GM03348 (cell line): ENCODE measurements around the gene DNER.
"Not testable (repeated sequence)": the region's sequence is repeated elsewhere in the genome, so short reads cannot be mapped to it uniquely, and the experiment has no call there.

Experiments
- DNase-seq: peaks from one replicate; pipeline ENCODE4 v3.0.0; 2012; ENCODE audit warnings: low spot score

DNER gene

GRCh38 chr2:229714736-229715541 is 584 bp upstream of the DNER start:
- peak; percentile 91 for DNase-seq

- DNase-seq: peak; percentile 16
These were observed 830 bp downstream of the DNER start for GRCh38 chr2:229713371-229714079.

GRCh38 chr2:229712136-229712535 is 2.2 kb downstream of the DNER start:
- no peak for DNase-seq

DNA sequence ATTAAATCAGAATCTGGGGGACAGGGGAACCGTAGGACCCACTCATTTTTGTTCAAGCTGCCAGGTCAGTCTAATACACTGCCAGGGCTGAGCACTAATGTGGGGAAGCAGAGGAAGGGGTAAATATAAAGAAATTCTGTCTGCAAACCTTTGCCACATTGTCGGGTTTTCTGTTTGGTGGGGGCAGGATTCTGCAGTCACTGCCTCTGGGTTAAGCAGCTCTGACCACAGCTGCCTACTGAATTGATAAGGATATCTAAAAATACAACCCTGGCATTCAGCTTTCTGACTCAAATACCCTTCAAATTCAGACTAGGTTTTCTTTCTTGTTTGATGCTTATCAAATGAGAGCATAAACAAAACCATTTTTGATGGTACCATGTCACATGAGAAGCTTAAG is 6.0 kb downstream of the DNER start:
- no peak for DNase-seq

DNA sequence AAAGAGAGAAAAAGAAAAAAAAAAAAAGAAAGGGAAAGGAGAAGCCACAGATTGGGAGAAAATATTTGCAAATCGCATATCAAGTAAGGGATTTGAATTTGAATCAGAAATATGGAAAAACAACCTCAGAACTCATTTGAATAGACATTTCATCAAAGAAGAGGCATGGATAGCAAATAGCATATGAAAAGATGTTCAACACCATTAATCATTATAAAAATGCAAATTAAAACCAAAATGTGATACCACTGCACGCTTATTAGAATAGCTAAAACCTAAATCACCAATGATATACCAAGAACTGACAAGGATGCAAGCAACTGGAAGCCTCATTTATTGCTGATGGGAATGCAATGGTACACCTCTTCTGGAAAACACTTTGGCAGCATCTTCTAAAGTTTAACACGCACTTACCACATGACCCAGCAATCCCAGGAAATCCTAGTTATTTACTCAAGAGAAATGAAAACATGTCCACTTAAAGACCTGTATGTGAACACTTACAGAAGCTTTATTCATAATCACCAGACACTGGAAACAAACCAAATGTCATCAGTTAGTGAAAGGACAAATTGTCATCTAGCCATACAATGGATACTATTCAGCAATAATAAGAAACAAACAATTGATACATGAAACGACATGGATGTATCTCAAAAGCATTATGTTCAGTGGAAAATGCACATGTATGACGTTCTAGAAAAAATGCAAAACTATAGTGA is 10.3 kb downstream of the DNER start:
- DNase-seq: no peak

GRCh38 chr2:229701716-229702115 is 12.6 kb downstream of the DNER start:
- no peak for DNase-seq

GRCh38 chr2:229701062-229701461 is 13.3 kb downstream of the DNER start:
- DNase-seq: no peak

DNA sequence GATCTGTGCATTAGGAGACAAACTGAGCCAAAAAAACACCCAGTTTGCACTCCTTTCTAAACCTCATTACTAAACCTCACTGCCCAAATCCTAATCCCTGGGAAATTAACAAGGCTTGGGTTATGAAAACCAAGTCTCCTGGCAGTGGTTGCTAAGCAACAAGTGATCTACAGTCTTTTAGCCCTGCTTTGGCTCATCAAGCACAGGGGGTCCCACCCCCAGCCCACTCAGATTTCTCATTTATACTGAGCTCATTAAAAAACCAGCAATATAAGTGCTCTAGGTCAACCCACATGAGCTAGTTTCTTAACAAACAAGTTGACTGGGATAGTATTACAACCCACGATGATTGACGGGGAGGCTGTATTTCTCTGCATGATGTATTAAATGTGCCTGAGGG is 18.4 kb downstream of the DNER start:
- no peak for DNase-seq

- DNase-seq: not testable (repeated sequence)
These were observed 20.5 kb downstream of the DNER start for GRCh38 chr2:229693845-229694244.

GRCh38 chr2:229691631-229692030 is 22.7 kb downstream of the DNER start:
- DNase-seq: no peak

DNA sequence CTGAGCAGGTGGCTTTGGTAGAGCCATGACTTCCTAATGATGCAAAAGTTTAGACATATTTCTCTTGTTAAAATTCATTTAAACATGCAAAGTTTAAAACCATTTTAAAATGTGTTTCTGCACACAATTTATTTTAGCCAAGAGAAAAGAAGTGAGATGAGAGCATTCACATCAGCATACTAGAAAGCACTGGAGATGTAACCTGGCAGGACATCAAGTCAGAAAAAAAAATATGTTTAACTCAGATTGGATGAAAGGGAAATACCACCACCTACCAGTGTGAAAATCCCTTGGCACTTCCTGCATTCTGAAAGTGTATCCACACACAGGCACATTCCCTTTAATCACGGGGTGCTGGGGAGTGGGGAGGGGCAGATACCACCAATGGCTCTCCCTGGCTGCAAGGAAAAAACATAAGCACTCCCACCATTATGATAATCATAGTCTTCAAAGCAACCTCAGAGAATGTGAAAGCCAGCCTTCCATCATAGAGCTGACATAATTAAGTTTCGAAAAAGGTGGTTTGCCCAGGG is 25.0 kb downstream of the DNER start:
- no peak for DNase-seq

GRCh38 chr2:229688141-229688540 is 26.2 kb downstream of the DNER start:
- DNase-seq: no peak

DNA sequence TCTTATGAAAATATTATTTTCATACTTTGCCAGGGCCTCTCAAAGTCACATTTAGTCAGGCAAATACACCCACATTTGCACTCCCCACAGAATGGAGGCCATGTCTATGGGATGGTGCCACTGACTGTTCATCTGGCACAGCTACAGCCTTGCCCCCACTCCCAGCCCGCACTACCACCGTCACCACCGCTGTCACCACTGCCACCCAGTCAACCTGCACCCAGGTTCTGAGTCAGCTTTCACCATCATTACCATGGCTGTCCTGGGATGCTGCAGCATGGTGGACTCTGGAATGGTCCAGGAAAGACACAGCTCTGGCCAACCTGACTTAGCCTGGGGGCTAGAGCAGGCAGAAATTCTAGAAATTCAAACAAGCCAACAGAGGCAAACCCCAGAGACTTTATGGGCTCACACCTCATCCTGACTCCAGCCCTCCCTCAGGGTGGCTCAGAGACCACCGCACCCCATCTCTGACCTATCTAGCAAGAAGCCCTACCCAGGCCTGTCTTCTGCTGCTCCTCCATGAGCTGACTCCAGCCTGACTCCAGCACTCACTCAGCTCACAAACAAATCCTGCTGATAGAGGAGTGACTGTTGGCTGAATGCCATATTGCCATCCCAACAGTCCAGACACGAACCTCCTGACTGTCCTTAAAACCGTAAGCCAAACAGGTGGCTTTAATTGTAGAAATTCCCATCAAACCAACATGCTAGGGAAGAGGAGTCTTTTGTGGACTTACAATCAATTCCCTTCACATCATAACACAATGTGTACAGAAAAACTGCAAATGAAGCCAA is 28.0 kb downstream of the DNER start:
- no peak for DNase-seq

DNA sequence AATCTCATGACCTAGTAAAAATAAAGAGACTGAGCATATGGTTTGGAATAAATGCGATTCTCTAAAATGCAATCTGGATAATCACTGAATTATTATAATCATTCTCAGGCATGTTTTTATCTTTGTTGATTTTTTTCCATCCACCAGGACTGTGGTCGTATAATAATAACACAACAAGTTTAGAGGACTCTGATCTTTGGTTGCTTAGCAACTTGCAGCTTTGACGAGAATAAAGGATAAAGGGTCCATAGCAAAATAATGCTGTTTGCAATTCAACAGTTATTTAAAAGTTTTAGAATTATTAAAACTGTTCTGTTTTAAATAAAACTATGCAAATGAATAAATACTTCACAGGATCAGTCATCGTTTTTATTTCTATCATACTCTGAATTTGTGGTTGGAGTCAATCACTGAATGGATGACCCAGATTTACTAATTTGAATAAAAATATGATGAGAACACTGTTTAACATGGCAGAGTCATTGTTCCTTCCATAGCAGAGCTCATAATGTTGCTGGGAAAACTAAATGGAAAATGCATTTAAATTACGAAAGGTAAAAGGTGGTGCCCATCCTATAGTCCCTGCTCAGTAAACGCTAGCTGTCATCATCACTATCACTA is 29.3 kb downstream of the DNER start:
- DNase-seq: no peak

DNA sequence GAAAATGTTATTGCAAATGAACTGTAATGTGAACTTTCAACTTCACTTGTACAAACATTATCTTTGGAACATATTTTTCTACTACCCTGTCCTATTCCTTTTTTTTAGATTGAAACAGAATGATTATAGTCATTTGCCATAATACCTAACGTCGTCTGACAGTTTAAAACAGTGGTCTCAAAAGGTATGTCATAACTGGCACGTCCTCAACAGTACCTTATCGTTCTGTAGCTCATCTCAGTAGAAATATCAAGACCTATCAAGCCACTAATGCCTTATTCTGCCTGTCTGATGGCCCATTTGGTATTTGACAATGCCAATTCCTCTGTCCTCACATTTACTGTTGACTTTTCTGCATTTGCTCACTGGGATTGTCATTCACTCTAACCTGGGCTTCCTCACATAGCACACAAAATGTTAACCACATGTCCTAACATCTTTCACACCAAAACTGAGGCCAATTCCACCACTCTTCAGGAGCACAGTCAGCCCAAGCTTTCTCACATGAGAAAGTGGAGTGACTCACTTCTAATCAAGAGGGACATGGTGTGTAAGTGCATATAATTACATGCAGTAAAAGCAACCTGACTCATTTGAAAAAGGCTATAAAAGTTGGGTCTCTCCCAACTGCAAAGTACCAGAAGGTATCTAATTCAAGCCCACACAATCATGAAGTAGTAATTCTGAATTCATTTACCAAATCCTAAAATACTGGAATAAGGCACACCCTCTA is 34.8 kb downstream of the DNER start:
- DNase-seq: no peak

- DNase-seq: no peak
These were observed 38.8 kb downstream of the DNER start for GRCh38 chr2:229675569-229675968.

- no peak for DNase-seq
These were observed 39.4 kb downstream of the DNER start for GRCh38 chr2:229674830-229675530.

GRCh38 chr2:229673676-229674075 is 40.7 kb downstream of the DNER start:
- DNase-seq: no peak

- DNase-seq: no peak
These were observed 42.3 kb downstream of the DNER start for GRCh38 chr2:229672021-229672420.

DNA sequence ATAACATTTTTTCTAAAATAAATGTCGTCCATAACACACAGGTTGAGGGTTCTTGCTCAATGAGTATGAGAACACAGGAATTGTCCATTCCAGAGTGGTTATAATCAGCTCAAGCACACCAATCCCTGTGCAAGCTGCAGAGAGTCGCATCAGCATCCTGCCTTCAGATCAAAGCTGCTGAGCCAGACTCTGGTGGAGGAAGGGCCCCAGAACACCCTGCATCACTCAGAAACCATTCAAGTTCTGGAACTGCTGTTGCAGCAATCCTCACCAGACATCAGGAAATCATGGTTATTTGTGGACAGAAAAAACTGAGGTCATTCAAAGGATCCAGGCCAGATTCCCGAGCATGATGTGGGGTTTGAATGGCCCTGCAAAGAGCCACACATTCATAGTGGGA is 44.5 kb downstream of the DNER start:
- DNase-seq: no peak
